SK-N-SH treated with all-trans-retinoic acid at 6 μM for 48 hours (cell line): ENCODE data around the gene PIWIL1.

Experiments
- BACH2 ChIP-seq: fragments of 250-450 bp; sonication (Bioruptor Pico); IDR thresholded peaks from 2 replicates; pipeline ENCODE4 v1.9.0; 2021; ENCODE audit warnings: mild to moderate bottlenecking, borderline replicate concordance
- CREB5 ChIP-seq: fragments of 250-450 bp; sonication (Bioruptor Pico); IDR thresholded peaks from 2 replicates; pipeline ENCODE4 v1.5.1; 2020; ENCODE audit warnings: low read depth, mild to moderate bottlenecking, moderate library complexity
- CSRNP3 ChIP-seq: fragments of 250-450 bp; sonication (Bioruptor Pico); IDR thresholded peaks from 2 replicates; pipeline ENCODE4 v1.5.1; 2021; ENCODE audit warnings: mild to moderate bottlenecking, moderate library complexity
- PATZ1 ChIP-seq: fragments of 250-450 bp; sonication (Bioruptor Pico); IDR thresholded peaks from 2 replicates; pipeline ENCODE4 v1.8.0; 2020; ENCODE audit warnings: mild to moderate bottlenecking, moderate library complexity, borderline replicate concordance
- POU6F1 ChIP-seq: fragments of 250-450 bp; sonication (Bioruptor Pico); IDR thresholded peaks from 2 replicates; pipeline ENCODE4 v1.8.0; 2021; ENCODE audit warnings: low read depth, mild to moderate bottlenecking, moderate library complexity, borderline replicate concordance
- RARB ChIP-seq: fragments of 250-450 bp; sonication (Bioruptor Pico); IDR thresholded peaks from 2 replicates; pipeline ENCODE4 v1.8.0; 2021; ENCODE audit warnings: mild to moderate bottlenecking, moderate library complexity
- SNAI2 ChIP-seq: fragments of 250-450 bp; sonication (Bioruptor Pico); IDR thresholded peaks from 2 replicates; pipeline ENCODE4 v1.5.0; 2020; ENCODE audit warnings: mild to moderate bottlenecking, moderate library complexity
- TOX ChIP-seq: fragments of 250-450 bp; sonication (Bioruptor Pico); IDR thresholded peaks from 2 replicates; pipeline ENCODE4 v1.8.0; 2021; ENCODE audit warnings: mild to moderate bottlenecking, moderate library complexity, borderline replicate concordance
- ZC3H10 ChIP-seq: fragments of 250-450 bp; sonication (Bioruptor Pico); IDR thresholded peaks from 2 replicates; pipeline ENCODE4 v1.5.1; 2021; ENCODE audit warnings: mild to moderate bottlenecking, moderate library complexity
- ZFP3 ChIP-seq: fragments of 250-450 bp; sonication (Bioruptor Pico); IDR thresholded peaks from 2 replicates; pipeline ENCODE4 v1.5.0; 2020; ENCODE audit warnings: mild to moderate bottlenecking, moderate library complexity
- ZNF70 ChIP-seq: fragments of 450-650 bp; formaldehyde crosslinking; IDR thresholded peaks from 2 replicates; pipeline ENCODE4 v1.5.0; 2020; ENCODE audit warnings: mild to moderate bottlenecking, moderate library complexity

- TF ChIP-seq POU6F1: no peak
- TF ChIP-seq ZNF70: no peak
- no peak for TF ChIP-seq ZC3H10 (CRISPR knock-in tag)
- no peak for TF ChIP-seq CREB5 (CRISPR knock-in tag)
- TF ChIP-seq TOX (CRISPR knock-in tag): no peak
- no peak for TF ChIP-seq CSRNP3
- TF ChIP-seq SNAI2 (CRISPR knock-in tag): no peak
- no peak for TF ChIP-seq RARB (CRISPR knock-in tag)
- TF ChIP-seq BACH2 (CRISPR knock-in tag): no peak
- no peak for TF ChIP-seq PATZ1
- TF ChIP-seq ZFP3 (CRISPR knock-in tag): no peak
Observed at GRCh38 chr12:130413909-130414308, 76.2 kb downstream of the PIWIL1 start.
